Stimulated activated CD4-positive, alpha-beta T cell treated with anti-CD3 and anti-CD28 coated beads, Interleukin-12 subunit alpha, Interleukin-12 subunit beta, amount 100 ng/mL, for 4 hours (primary cell): Measurements from ENCODE around the gene CPNE8.

ENCODE experiments used
- DNase-seq: peaks from one replicate; pipeline ENCODE4 v3.0.0-alpha.2; 2020

Gene CPNE8

DNA sequence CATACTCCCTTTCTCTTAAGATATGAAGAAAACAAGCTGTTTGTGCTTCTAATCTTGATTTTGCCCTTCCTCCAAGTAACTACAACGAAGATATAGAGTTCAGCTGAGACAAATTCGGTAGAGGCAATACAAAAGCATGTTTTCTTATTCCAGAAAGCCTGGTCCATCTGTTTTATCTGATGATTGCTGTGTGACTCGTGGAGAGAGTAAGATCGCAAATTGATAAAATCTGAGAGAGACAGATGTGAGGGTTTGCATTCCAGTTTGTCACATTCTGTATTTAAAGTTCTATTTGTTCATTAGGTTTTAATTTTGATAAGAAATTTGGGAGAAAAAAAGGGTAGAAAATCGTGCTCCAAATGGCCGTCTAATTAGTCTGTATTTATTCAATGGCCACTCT is 192.1 kb downstream of the CPNE8 start:
- DNase-seq, result no peak

DNA sequence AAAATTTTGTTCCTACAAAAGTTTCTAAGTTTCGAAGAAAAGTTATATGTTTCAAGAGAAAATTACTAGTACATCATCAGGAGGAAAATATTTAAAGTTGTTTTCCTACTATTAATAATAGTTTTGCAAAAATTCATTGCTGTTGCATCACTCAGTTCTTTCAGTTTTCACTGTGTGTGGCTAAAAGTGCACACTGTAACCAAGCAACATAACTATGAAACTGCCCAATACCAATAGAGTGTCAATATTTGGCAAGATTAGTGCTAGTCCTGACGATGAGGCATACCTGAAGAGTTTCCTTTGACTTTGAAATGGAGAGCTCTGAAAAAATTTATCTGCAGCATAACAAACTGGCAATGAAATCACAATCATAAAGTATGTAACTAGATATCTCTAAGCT is 194.3 kb downstream of the CPNE8 start:
- no peak for DNase-seq

DNA sequence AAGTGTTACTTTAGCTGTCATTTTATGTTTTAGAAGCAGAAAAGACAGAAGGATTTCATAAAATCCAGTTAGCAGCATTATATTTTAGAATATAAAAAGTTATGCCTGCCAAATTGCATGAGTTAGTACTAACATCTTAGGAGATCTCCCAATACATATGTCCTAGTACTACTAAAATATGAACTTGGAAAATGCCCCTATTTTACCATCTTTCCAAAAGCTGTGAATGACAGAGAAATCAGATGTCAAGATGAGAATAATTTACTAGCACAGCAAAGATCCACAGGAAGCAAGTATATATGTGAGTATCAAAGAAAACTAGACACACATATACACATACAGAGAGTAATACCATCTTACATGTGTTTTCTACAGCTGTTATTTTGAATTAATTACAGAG is 196.9 kb downstream of the CPNE8 start:
- DNase-seq, result no peak

DNA sequence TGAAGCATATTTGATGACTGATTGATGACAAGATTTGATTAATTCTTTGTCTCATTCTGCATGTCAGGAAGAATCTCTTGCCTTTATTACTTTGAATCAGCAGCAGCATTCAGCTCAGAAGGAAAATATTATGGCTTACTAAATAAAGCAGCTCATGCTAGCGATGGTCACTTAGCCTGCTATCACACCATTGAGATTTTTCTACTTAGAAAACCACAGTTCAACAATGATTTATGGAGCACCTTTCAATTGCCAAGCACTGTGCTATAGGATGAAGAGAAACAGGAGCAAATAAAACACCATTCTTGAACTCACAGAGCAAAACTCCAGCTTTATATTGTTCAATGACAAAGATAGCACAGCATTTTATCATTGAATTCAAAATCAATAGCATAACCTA is 197.7 kb downstream of the CPNE8 start:
- DNase-seq, result no peak

DNA sequence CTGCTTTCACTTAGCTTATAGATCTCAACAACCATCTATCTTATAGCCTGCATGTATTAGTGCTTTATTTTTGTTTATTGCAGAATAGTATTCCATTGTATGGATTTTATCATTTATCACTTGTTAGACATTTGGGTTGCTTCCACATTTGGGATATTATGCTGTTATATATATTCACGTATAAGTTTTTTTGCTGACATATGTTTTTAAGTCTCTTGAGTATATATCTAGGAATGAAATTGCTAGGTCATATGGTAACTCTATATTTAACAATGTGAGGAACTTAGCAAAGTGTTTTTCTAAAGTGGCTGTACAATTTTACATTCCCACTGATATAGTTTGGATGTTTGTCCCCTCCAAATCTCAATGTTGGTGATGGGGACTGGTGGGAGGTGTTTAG is 208.1 kb downstream of the CPNE8 start:
- no peak for DNase-seq

DNA sequence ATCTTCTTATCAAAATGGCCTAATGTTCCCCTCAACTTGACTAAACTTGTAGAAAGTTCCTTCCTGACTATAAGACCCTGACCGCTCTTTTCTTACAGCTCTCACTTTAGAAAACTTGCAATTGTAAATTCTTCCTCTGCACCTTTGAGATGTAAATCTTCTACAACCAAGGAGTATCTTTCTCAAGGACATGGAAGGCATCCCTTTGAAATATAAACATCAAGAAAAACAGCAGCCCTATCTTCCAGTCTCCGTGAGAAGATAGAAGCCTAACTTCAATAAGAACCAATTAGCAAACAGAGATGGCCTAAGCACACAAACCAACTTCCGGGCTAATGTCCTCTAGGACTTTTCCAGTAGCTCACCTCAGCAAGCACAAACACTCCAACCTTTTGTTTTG is 210.3 kb downstream of the CPNE8 start:
- no peak for DNase-seq

DNA sequence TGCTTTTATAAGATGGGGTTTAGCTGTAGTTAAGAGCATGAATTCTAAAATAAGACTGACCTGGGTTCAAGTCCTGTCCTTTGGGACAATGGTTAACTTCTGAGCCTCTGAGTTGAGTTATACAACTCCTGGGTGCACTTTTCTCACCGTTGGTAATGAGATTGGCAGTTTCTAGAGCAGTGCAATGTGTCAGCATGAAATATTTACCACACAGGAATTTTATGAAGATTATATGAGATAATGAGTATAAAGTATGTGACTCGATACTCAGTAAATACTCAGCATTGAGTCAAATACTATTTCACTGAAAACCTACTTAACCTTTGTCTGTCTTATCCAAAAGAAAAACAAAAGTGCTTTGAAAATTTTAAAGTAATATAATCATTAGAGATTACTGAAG is 214.2 kb downstream of the CPNE8 start:
- DNase-seq, result no peak

DNA sequence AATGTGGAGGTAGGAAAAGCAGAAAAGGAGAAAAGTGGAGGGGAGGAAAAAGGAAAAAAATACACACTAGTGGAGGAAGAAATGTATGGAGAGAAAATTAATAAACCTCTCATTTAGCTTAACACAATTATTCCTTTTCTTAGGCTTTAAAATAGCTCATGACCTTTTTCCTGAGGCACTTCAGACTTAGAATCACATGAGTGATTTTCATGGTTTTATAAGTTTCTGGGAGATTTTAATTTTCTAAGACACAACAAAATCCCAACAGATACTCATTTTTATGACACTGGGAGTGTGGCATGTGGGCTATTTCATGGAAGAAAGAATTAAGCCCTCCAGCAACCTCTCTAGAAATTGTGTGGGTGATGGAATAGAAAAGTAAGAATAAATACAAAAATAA is 214.7 kb downstream of the CPNE8 start:
- DNase-seq, result no peak

DNA sequence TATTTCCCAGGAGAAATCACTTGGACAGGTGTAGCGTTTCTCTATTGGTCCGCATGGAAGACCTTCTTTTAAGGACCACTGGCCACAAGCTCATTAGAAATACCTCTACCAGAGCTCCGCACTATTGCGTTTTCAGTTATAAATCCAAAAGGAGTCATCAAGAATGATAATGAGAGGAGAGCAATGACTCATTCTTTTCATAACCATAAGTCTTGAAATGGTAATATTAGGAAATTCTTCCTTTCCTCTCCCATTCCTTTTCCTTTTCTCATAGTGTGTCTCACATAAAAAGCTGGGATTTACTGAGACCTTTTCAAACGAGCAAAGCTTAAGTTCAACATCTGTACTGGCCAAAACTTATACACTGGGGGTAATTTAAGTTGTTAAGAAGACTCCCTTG is 215.7 kb downstream of the CPNE8 start:
- no peak for DNase-seq

DNA sequence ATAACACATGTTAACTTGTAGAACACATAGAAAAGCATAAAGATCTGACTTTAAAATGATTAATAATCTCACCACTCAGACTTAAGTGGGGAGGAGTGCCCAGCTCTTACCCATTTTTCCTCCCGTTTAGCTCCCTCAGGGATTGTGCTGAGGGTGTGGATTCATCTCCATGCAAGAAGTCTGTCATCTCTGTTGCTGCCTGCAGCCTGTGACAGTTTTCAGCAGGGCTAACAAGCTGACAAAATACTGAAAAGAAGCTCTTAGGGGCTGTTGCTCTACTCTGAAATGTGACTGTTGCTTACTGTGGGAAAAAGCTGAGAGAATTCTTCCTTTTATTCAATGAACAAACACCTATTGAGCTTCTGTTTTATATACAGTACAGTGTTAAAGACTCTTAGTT is 216.2 kb downstream of the CPNE8 start:
- no peak for DNase-seq

DNA sequence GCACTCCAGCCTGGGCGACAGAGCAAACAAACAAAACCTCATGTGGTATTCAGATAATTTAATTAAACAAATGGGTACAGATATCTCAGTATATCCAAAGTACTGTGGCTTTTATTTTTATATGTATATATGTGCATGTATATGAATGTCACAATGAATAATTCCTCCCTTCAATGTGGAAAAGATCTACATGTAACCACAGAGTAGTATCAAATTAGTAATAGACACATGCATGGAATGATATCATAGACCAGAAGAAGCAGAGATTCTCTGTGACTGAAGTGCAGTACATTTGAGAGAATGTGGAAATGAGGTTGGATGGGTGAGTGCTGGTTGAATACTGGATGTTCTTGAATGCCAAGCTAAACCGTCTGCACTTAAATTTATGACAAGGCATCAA is 222.9 kb downstream of the CPNE8 start:
- DNase-seq, result no peak

DNA sequence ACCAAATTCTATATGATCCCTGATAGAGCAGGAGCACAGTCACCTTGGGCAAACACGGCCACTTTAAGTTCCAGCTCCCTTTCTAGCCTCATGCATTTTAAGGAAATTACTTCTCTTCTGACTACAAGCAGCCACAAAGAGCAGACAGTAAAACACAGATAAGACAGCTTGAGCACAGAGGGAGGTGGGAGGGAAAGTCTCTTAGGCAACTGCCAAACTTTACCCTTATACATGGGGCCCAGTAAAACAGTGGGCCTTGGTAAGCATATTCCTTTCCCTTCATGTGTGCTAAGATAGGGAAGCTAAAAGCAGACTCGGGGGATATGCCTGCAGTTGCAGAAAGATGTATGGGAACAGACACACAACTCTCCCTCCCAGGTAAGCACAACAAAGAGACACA is 235.9 kb downstream of the CPNE8 start:
- no peak for DNase-seq

DNA sequence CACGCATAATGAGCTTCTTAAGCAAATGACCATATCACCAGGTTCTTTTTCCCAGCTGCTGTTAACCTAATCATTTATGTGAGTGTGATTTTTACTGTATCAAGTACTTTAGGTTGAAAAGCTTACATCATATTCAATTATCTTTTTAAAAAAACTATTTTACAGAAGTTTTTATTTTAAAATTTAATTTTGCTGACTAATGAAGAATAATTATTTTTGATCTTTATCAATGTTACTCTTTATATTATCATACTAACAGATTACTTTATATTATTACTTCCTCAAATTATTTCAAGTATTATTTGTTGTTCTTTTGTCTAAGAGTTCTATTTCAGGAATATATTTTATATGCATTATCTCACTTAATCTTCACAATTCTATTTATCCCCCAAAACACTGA is 236.3 kb downstream of the CPNE8 start:
- DNase-seq, result no peak

DNA sequence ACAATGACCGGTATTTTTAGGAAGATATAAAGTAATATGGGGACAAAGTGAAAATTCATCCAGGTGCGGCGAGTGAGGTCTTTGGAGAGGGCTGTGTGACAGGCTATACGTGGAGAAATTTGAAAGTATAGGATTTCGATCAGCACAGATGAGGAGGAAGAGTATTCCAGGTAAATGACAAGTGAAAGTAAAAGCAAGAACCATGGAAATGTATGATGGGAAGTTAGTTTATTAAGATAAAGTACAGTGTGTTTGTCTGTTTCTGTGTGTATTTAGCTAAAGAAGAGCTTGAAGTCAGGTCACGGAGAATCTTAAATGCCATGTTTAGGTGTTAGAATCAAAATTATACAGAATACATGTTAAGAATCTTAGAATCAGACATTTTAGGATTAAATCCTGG is 239.0 kb downstream of the CPNE8 start:
- DNase-seq, result no peak

DNA sequence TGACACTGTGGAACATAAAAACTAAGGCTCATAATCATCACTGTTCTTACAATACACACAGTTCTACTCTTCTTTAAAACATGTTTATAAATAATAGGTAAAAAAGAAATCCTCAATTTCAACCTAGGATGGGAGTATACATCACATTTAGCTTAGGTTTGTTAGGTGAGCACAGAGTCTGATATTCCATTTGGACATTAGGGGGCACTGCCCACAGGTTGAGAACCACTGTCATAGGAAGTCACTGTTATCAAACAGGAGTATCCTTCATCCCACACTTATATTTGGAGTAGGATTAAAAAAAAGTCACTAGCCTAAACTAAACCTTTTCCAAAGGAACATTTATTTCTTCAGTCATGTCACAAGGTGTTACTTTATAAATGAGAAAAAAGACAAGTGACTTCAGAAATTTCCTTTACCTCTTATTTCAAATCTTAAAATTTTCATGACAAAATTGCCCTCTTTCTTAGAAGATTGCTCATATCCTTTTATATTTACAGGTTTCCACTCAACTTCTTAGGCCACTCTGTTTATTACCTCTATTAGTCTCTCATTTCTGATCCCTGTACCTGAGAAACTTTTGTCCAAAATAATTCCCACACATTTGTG is 240.6 kb downstream of the CPNE8 start:
- DNase-seq, result no peak

DNA sequence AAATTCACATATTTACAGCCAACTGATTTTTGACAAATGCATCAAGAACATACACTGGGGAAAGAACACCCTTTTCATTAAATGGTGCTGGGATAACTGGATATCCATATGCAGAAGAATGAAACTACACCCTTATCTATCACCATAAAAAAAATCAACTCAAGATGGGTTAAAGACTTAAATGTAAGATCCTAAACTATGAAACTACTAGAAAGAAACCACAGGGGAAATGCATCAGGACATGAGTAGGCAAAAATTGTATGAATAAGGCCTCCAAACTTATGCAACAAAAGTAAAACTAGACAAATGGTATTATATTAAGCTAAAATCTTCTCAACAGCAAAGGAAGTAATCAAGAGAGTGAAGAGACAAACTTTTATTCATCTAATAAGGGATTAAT is 242.6 kb downstream of the CPNE8 start:
- no peak for DNase-seq

DNA sequence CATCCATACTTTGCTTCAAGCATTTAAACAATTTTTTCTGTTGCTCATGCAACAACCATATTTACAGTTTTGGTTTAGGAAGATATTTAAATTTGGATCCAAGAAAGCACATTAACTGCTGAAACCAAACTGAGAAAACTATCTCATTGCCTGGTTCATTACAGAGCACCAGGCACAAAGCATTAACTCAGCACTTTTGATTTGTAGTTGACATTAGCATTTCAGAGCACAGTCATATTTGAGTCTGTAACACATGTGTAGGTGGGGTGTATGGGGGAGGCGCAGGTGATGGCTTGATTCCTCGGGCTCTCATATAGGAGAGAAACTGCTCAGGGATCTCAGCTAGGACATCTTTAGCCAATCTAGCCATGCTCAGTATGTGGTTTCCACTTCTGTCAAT is 251.7 kb downstream of the CPNE8 start:
- no peak for DNase-seq

DNA sequence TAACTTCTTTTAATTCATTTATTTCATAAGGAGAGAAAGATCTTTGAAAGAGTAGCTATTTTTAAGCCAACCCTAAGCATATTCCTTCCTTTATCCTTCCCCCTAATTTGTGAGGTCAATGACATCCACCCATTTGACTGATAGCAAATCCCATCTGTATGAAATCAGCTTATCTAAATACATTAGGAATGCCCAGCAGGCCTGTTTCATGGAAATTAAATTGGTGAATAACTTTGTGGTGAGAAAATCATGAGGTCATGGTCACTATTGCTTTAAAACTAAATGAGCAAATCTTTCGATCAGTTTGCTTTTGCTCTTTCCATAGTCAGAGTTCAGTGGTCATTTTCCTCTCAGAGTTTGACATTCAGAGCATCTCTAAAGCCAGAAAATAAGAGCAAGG is 256.6 kb downstream of the CPNE8 start:
- DNase-seq, result no peak

DNA sequence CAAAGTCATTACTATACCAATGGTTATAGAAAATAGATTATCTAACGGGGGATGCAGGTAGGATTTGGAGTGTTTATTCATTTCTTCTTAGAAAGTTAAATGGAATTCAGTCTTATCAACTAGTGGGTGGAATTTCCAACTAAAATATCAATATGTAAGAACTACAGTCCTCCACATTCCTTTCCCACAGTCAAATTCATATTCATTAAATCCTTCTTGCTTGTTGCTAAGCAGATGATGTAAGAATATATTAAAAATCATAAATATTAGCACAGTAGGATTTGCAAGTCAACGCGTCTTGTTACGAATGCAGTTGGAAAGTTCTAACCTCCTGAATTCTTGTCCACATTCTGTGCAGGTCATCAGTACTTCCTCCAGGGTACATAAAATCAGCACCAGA is 259.2 kb downstream of the CPNE8 start:
- DNase-seq, result no peak

DNA sequence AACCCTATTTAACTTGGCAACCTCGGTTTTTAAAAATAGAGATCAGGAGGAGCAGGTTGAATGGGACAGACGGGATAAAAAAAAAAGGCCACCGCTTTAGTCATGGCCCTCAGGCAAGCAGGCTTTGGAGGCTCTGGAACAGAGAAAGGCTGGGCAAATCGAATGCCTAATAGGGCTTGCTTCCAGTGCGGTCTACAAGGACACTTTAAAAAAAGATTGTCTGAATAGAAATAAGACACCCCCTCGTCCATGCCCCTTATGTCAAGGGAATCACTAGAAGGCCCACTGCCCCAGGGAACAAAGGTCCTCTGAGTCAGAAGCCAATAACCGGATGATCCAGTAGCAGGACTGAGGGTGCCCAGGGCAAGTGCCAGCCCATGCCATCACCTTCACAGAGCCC is 265.8 kb downstream of the CPNE8 start:
- DNase-seq, result no peak

DNA sequence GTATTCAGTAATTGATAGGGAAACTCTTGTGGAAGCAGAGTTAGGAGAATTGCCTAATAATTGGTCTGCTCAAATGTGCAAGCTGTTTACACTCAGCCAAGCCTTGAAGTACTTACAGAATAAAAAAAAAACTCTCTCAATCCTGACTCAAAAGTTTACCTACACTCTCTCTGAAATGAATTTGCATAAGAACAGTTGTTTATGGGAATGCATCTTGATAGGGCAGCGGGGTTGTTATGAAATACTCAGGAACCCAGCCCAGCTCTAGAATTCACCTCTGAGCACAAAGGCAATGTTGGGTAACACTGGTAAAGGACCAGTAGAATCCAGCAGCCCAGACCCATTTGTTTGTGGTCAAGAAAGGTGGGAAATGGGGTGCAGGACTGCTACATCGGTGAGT is 267.0 kb downstream of the CPNE8 start:
- DNase-seq, result no peak

DNA sequence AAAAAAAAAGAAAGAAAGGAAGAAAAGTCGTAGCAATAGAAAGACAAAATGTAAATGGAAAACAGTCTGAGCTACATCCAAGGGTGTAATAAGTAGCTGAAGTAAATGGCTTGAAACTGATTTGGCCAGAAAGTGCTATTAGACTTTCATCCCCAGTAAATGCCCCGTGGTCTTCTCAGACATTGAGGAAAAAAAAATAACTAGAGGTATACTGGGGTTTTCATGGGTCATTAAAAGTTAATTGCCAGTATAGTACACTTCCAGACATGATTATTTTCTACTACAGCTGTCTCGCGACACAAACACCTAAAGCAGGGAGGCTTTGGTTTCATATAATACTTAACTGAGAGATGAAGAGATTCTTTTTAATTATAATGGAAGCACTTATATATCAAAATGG is 271.9 kb downstream of the CPNE8 start:
- DNase-seq, result no peak

DNA sequence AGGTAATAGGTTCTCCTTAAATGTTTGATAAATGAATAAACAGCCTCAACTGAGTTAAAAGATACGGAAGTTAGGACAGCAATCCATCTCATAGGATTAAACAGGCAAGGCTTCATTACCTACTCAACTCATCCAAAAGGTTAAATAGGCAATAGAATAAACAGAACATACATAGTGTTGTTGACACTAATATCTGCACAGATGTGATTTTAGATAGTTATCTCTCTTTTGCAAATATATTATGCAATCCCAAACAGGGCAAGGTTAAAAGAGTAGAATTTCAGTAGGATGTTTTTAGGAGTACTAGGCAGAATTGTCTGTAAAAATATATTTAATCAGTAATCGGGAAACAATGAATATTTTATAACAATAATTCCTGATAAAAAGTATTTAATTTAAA is 276.3 kb downstream of the CPNE8 start:
- DNase-seq, result no peak

DNA sequence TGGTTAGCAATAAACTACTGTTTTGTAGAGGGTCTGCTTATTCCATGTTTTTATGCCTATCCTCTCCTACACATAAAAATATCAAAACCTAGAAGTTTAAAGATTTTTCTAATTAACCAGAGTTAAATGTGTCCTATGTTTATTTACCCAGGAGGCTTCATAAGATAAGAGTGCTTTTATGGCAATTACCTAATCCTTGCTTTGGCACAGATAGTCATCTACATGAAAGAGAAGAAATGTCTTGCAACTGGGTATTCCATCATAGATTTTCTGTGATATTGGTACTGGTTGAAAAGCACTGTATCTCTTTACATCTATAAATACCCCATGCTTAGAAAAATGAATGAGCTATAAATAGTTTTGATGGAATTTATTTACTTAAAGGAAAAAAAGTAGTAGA is 277.1 kb downstream of the CPNE8 start:
- no peak for DNase-seq

DNA sequence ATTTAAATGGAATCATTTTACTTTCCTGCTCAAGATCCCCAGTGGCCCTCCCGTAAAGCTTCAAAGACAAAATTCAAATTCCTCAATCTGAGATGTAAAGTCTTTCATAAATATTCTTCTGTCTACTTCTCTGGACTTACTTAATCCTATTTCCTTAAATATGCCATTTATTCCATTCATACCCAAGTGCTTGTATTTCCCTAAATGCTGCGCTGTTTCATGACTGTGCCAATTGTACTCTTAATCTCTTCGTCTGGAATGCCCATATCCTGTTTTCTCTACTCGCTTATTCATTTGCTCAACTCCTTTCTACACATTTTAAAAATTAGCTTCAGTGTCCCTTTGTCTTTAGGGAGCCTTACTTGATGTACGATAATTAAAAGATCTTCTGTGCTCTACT is 280.1 kb downstream of the CPNE8 start:
- DNase-seq, result no peak

DNA sequence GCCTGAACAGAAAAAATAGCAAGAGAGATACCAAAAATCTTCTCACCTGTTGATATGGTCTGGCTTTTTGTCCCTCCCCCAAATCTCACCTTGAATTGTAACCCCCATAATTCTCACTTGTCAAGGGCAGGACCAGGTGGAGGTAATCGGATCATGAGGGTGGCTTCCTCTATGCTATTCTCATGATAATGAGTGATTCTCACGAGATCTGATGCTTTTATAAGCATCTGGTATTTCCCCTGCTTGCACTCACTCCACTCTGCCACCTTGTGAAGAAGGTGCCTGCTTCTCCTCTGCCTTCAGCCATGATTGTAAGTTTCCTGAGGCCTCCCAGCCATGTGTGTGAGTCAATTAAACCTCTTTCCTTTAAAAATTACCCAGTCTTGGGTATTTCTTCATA is 291.2 kb downstream of the CPNE8 start:
- DNase-seq, result no peak
